Ishikawa (cell line): ENCODE data around the gene CD33.

ENCODE experiments used
- CEBPB ChIP-seq: IDR thresholded peaks from 2 replicates; pipeline ENCODE4 v1.6.1; 2012
- CREB1 ChIP-seq: IDR thresholded peaks from 2 replicates; pipeline ENCODE4 v1.6.1; 2012; ENCODE audit warnings: low read depth
- EGR1 ChIP-seq: IDR thresholded peaks from 2 replicates; pipeline ENCODE4 v1.6.1; 2012
- EP300 ChIP-seq: IDR thresholded peaks from 2 replicates; pipeline ENCODE4 v1.6.1; 2012; ENCODE audit warnings: borderline replicate concordance
- FOXM1 ChIP-seq: IDR thresholded peaks from 2 replicates; pipeline ENCODE4 v1.6.1; 2012; ENCODE audit warnings: low read depth, borderline replicate concordance
- NFIC ChIP-seq: IDR thresholded peaks from 2 replicates; pipeline ENCODE4 v1.6.1; 2012
- RAD21 ChIP-seq: IDR thresholded peaks from 2 replicates; pipeline ENCODE4 v1.6.1; 2012; ENCODE audit warnings: low read depth
- REST ChIP-seq: IDR thresholded peaks from 2 replicates; pipeline ENCODE4 v1.6.1; 2012; ENCODE audit warnings: low read depth, mild to moderate bottlenecking
- TAF1 ChIP-seq: IDR thresholded peaks from 2 replicates; pipeline ENCODE4 v1.6.1; 2012; ENCODE audit warnings: low read depth, mild to moderate bottlenecking
- TCF12 ChIP-seq: IDR thresholded peaks from 2 replicates; pipeline ENCODE4 v1.6.1; 2012; ENCODE audit warnings: low read depth
- TEAD4 ChIP-seq: IDR thresholded peaks from 2 replicates; pipeline ENCODE4 v1.6.1; 2012
- USF1 ChIP-seq: IDR thresholded peaks from 2 replicates; pipeline ENCODE4 v1.6.1; 2012
- YY1 ChIP-seq: IDR thresholded peaks from 2 replicates; pipeline ENCODE4 v1.6.1; 2012; ENCODE audit warnings: low read depth
- ZBTB7A ChIP-seq: IDR thresholded peaks from 2 replicates; pipeline ENCODE4 v1.6.1; 2012; ENCODE audit warnings: low read depth
- TF ChIP-seq, protein P1 (sequence below): IDR thresholded peaks from 2 replicates; pipeline ENCODE4 v1.6.1; 2012

The CD33 gene

GRCh38 chr19:51219307-51219706, 5.6 kb upstream of the CD33 start:
- no peak for TF ChIP-seq REST
- TF ChIP-seq FOXM1, result no peak
- TF ChIP-seq TEAD4, result no peak
- TF ChIP-seq EP300, result no peak
- no peak for TF ChIP-seq YY1
- TF ChIP-seq EGR1, result no peak

GRCh38 chr19:51219971-51220370, 4.9 kb upstream of the CD33 start:
- TF ChIP-seq YY1 (no peak), USF1 (no peak), EP300 (no peak)
- TF ChIP-seq, protein P1, sequence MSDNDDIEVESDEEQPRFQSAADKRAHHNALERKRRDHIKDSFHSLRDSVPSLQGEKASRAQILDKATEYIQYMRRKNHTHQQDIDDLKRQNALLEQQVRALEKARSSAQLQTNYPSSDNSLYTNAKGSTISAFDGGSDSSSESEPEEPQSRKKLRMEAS, result no peak

GRCh38 chr19:51220996-51221395, 3.9 kb upstream of the CD33 start:
- TF ChIP-seq TCF12 (no peak), RAD21 (no peak), TAF1 (no peak), EP300 (no peak), USF1 (no peak), YY1 (no peak), FOXM1 (no peak), CEBPB (no peak), EGR1 (no peak), NFIC (no peak), TEAD4 (no peak), CREB1 (no peak), ZBTB7A (no peak), REST (no peak)
- TF ChIP-seq, protein P1, result no peak

DNA sequence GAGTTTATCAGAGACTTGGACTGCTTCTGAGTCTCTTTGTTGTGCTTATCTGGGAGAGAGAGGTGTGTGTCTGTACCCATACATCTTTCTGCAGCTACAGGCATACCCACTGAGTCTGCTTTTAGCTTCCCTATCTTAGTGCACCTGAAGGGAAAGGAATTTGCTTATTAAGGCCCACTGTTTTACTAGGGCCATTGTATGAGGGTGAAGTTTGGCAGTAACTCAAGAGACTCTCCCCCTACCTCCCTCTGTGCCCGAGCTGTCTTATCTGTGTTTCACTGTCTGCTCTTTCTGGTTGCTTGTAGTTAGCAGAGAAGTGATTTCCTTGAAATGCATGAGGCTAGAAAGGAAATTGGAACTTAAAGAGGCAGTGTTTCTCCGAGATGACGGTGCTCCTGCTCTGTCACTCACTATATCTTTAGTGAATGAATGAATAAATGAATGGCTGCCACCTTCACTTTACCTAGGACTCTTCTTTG, 678 bp upstream of the CD33 start:
- no peak for TF ChIP-seq ZBTB7A
- TF ChIP-seq CEBPB, result no peak
- no peak for TF ChIP-seq TAF1
- no peak for TF ChIP-seq USF1
- TF ChIP-seq, protein P1, result no peak
- TF ChIP-seq TEAD4, result no peak
- no peak for TF ChIP-seq RAD21
- no peak for TF ChIP-seq NFIC
- TF ChIP-seq CREB1, result no peak
- TF ChIP-seq TCF12, result no peak

- no peak for TF ChIP-seq CREB1
- TF ChIP-seq, protein P1, result no peak
- no peak for TF ChIP-seq ZBTB7A
- no peak for TF ChIP-seq EP300
- no peak for TF ChIP-seq TAF1
- no peak for TF ChIP-seq NFIC
- no peak for TF ChIP-seq REST
- no peak for TF ChIP-seq USF1
- TF ChIP-seq TEAD4, result no peak
- TF ChIP-seq YY1, result no peak
Measured at GRCh38 chr19:51226067-51226466, 1.2 kb downstream of the CD33 start.
